HL-60/S4 treated with retinoic acid at 250 ng/mL for 4 days and 3 days (cell line): ENCODE measurements around the gene CACTIN.
"Not testable (repeated sequence)": the region's sequence is repeated elsewhere in the genome, so short reads cannot be mapped to it uniquely, and the experiment has no call there.

Experiments used
- in situ Hi-C: fragments of 300-500 bp; cut with MboI; formaldehyde crosslinking; loops from 2 replicates; pipeline ENCODE4 v1.7.0; 2022; ENCODE audit warnings: low sequenced_read_pairs

The CACTIN gene

DNA sequence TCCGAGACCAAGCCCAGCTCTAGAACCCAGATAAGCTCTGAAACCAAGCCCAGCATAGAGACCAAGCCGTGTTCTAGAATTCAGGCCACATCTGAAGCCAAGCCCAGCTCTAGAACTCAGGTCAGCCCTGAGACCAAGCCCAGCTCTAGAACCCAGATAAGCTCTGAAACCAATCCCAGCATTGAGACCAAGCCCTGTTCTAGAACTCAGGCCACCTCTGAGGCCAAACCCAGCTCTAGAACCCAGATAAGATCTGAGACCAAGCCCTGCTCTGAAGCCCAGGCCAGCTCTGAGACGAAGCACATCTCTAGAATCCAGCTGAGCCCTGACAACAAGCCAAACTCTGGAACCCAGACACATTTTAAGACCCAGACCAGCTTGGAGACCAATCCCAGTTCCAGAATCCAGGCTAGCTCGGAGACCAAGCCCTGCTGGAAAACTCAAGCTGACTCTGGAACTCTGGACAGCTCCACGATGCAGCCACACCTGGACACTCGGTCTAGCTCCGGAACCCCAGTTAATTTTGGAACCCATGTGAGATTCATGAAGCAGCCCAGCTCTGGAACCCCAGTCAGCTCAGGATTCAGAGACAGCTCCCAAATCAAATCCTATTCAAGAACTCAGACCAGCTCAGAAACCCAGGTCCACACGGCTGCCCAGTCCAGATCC is 35.5 kb downstream of the CACTIN start:
- in situ Hi-C loops = no loop called here

DNA sequence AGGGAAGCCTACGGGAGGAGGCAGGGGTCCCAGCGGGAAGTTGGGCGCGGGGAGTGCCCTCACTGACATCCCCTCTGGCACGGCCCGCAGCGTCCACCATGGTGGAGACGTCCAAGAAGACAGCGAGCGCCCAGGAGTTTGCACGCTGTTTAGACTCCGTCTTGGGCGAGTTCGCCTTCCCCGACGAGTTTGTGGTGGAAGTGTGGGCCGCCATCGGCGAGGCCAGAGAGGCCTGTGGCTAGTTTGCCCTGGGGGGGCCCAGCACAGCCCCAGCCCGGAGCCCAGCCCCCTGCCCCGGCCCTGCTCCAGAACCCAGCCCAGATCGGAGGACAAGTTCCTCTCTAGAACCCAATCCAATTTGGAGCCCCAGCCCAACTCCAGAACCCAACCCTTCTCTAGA is 36.6 kb downstream of the CACTIN start:
- in situ Hi-C loops = no loop called here

DNA sequence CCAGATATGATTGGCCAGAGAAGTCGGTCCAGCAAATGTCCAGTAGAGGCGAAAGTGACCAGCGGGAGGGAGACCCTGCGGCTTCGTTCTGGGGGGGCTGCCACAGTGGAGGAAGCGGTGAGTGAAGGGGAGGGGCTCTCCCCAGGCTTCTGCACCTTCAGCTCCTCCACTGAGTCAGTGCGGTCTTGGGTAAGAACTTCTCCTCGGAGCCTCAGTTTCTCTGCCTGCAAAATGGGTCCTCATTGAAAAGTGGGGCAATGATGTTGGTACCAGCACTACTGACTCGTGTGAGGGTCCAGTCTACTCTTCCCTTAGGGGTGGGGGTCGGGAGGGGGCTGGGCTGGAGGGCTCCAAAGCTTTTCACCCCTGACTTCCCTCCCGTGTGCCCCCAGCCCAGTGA is 37.2 kb downstream of the CACTIN start:
- in situ Hi-C loops = no loop called here

DNA sequence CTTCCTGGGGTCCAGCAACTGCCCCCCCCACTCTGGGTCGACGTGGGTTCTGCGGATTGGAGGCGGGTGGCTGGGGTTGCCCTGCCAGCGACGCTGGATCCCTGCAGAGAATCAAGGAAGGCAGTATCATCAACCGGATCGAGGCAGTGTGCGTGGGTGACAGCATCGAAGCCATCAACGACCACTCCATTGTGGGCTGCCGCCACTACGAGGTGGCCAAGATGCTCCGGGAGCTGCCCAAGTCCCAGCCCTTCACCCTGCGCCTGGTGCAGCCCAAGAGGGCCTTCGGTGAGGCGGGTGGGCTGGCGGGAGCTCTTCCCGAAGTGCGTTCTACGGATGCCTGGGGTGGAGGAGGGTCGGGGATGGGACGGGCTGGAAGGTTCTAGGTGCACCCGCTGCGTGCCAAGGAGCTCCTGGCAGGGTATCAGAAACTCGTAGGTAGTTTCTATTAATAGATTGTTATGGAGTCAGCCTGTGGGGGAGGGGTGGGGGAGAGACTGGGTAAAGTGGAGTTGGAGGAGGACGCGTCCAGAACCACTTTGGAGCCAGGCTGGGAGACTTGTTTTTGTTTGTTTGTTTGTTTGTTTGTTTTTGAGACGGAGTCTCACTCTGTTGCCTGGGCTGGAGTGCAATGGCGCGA is 39.8 kb downstream of the CACTIN start:
- in situ Hi-C loops = no loop called here

DNA sequence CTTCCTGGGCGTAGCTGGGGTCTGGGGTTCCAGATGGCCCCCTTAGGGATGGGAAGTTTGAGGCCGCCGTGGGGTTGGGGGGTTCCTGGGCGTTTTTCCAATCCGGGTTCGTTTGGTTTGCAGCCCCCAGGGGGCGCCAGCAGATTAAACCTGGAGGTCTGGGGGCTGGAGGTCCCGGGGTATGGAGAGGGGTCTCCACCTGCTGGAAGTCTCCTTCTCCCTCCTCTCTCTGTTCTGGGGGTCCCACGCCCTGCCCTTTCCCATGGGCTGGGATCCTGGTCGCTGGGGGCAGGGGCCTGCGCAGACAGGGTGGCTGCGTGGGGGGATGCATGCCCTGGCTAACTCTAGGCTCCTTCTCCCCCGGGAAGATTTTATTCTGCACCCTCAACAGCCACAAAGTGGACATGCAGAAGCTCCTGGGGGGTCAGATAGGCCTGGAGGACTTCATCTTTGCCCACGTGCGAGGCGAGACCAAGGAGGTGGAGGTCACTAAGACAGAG is 40.4 kb downstream of the CACTIN start:
- in situ Hi-C loops = no loop called here

DNA sequence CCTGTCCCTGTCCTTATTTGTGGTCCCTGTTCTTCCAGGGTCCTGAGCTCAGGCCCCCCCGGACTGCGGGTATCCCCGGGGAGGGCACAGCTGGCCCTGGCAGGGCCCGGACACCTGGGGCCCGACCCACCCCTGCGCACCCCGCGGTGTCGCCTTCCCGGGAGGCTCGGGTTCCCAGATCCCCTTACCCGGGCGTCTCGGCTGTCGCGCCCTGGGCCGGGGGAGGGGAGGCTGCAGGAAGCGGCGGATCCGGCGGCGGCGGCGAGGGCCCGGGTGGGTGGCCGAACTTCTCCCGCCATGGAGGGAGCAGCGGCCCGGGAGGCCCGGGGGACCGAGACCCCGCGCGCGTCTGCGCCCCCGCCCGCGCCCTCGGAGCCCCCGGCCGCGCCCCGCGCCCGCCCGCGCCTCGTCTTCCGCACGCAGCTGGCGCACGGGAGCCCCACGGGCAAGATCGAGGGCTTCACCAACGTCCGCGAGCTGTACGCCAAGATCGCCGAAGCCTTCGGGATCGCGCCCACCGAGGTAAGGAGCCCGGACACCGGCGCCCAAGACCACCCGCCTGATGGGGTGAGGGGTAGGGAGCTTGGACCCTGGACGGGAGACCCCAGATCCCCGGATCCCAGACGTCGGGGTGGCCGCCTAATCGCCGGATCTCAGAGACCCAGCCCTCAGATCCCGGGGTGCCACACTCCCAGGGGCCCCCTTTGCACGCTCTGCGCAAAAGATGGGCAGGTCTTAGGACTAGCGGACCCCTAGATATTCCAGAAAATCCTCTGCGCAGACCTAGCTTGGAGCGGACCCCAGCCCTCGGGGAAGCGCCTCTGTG is 41.1 kb downstream of the CACTIN start, which contains the start of gene GIPC3:
TSS of gene GIPC3 (plus strand) at position 178 of the 826 bp plus-strand sequence. CDS start at position 298, 120 bp downstream.
- in situ Hi-C loops = no loop called here

DNA sequence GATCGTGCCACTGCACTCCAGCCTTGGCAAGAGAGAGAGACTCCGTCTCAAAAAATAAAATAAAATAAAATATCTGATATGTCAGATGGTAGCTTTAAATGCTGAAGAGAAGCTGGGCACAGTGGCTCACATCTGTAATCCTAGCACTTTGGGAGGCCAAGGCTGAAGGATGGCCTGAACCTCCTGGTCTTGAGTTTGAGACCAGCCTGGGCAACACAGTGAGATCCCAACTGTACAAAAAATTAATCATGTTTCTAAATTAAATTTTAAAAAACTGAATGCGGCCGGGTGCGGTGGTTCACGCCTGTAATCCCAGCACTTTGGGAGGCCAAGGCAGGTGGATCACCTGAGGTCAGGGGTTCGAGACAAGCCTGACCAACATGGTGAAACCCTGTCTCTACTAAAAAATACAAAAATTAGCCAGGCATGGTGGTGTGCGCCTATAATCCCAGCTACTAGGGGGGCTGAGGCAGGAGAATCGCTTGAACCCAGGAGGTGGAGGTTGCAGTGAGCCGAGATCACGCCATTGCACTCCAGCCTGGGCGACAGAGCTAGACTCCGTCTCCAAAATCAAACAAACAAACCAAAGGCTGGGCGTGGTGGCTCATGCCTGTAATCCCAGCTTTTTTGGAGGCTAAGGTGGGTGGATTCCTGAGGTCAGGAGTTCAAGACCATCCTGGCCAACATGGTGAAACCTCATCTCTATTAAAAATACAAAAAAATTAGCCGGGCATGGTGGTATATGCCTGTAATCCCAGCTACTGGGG is 42.4 kb downstream of the CACTIN start:
- in situ Hi-C loops = not testable (repeated sequence)

DNA sequence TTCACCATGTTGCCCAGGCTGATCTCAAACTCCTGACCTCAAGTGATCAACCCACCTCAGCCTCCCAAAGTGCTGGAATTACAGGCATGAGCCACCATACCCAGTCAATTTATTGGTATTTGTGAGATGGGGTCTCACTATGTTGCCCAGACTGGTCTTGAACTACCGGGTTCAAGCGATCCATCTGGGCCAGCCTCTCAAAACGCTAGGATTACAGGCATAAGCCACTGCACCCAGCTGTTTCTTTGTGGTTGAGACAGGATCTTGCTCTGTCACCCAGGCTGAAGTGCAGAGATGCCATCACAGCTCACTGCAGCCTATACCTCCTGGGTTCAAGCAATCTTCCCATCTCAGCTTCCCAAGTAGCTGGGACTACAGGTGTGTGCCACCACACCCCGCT is 44.8 kb downstream of the CACTIN start:
- in situ Hi-C loops = not testable (repeated sequence)

DNA sequence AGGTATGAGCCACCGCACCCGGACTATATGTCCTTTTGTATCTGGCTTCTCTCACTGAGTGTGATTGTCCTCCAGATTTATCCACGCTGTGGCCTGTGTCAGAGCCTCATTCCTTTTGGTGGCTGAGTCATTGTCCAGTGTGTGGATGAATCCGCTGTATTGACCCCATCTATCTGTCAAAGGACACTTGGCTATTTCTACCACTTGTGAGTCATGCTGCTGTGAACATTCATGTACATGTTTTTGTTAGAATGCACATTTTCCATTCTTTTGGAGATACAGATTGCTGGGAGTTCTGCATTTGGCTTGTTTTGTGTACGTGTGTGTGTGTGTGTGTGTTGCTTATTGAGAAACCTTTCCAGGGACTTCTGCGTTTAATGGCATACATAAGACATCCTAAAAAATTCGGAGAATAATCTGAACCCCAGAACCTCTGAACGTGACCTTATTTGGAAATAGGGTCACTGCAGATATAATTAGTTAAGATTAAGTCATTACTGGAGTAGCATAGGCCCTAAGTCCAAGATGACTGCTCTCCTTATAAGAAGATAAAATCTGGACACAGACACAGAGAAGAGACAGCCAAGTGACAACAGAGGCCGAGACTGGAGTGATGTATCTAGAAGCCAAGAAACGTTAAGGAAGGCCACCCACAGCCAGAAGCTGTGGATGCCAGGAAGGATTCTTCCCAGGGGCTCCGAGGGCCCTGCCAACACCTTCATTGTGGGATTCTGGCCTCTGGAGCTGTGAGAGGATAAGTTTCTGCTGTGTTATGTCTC is 46.2 kb downstream of the CACTIN start:
- in situ Hi-C loops = no loop called here

DNA sequence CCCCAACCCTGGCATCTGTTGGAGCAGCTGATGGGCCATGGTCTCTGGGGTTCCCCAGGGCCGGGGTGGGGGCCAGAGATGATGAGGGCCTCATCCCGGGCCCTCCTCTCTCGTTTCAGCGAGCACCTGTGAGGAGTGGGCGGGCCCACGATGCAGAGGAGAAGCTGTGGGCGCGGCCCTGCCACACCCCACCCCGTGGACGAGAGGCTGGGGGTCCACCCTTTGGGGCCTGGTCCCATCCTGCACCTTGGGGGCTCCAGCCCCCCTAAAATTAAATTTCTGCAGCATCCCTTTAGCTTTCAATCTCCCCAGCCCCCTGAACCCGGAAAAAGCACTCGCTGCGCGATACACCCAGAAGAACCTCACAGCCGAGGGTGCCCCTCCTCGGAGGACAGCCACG is 48.2 kb downstream of the CACTIN start:
- in situ Hi-C loops = no loop called here

DNA sequence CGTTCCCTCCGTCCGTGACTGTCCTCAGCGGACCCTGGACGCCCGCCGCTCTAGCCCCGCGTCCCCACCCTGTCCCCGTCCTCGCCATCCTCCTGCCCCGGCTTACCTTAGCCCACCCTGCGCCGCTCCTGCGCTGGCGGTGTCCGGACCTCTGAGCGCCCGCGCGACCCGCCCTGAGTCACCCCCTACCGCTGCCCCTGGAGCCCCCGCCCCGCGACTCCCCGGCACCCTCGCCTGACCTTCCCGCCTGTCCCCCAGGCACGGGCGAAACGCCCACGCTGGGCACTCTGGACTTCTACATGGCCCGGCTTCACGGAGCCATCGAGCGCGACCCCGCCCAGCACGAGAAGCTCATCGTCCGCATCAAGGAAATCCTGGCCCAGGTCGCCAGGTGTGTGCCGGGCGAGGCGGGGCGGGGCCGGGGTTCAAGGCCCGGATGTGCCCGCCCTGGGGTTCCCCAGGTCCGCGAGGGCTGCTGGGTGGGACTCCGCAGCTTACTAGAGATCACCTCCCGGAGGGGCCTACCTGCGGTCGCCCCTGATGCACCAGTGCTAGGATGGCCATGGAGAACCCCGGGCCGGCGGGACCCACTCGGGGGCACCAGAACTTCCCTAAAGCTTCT is 48.8 kb downstream of the CACTIN start:
- in situ Hi-C loops = no loop called here

DNA sequence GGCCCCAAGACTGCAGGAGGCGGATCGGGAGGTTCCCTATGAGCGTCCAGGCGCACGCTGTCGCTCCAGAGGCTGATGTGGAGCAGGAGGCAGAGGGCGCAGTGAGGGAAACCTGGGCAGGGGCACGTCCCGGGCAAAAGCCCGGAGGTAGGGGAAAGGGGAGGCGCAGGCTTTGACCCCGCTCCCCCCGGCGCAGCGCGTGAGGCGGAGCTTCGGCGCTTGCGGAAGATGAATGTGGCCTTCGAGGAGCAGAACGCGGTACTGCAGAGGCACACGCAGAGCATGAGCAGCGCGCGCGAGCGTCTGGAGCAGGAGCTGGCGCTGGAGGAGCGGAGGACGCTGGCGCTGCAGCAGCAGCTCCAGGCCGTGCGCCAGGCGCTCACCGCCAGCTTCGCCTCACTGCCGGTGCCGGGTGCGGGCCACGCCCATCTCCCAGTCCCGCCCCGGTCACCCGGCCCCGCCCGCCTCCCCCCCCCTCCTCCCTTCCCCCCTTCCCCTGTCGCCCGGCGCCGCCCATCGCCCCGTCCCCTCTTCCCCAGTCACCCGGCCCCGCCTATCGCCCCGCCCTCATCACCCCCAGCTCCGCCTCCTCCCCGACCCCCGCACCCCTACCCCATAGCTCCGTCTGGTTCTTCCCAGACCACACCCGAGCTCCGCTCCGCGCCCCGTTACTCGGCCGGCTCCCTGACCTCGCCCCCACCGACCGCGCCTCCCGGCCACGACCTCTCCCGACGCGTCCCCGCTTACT is 49.7 kb downstream of the CACTIN start:
- in situ Hi-C loops = no loop called here

DNA sequence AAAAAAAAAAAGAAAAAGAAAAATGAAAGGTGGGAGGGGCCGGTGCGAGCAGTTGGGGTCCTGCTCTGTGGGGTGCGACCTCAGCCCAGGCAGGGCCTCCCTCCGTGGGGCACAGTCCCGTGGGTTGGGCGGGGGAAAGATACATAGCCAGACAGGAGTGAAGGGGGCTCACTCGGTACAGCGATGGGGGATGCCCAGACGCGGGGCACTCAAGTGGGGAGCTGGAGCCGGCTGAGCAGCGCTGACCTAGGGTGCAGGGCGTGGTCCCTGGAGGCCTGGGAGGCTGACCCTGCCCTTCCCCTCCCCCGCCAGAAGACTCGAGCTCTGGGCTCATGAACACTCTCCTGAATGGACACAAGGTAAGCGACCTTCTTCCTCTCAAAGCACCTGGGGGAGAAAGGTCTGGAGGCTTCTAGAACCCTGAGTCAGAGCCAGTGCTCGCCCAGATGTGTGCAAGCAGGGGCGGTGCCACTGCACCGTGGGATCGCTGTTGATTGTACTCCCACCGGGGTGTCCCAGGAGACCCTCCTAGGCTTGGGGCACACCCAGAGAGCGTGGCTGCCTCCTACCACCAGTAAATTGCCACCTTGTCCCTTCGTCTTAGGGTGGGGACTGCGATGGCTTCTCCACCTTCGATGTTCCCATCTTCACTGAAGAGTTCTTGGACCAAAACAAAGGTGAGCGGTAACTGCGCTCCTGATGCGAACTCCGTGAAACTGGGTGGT is 50.5 kb downstream of the CACTIN start:
- in situ Hi-C loops = no loop called here

DNA sequence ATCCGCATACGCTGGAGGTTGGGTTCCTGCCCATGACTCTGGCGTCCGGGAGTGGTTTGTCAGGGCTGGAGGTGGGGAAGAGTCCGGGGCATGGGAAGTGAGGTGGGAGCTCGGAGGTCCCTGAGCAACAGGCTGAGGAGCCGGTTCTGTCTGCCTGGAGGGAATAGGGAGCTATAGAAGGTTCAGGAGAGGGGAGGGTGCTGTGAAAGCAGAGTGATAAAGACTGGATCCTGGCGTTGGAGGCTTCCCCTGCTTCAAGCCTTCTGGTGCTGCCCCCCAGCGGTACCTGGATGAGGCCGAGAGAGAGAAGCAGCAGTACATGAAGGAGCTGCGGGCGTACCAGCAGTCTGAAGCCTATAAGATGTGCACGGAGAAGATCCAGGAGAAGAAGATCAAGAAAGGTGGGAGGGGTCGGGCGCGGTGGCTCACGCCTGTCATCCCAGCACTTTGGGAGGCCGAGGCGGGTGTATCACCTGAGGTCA is 51.3 kb downstream of the CACTIN start:
- in situ Hi-C loops = no loop called here

DNA sequence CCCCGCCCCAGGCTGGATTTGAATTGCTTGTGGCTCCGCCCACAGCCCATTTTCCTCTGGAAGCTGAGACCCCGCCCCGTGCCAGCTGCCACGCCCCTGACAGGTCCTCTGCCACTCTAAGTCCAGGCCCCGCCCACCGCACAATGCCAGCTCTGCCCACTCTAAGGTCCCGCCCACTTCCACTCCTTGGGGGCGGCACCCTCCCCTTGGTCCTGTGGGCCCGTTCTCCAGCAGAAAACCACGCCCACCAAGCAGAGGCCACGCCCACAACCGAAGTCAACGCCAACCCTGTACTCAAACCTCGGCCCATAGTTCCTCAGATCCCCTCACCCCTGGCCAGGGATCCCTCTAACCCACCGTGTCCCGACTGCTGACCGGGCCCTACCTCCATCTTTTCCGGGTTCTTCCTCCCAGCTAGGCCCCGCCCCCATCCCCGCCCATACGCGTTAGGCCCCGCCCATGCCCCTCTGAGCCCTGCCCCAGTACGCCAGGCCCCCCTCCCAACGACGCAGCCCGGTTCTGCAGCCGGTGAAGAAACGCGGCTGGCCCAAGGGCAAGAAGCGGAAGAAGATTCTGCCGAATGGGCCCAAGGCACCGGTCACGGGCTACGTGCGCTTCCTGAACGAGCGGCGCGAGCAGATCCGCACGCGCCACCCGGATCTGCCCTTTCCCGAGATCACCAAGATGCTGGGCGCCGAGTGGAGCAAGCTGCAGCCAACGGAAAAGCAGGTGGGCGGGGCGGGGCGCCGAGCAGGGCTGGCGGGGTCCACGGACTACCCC is 52.5 kb downstream of the CACTIN start:
- in situ Hi-C loops = no loop called here

DNA sequence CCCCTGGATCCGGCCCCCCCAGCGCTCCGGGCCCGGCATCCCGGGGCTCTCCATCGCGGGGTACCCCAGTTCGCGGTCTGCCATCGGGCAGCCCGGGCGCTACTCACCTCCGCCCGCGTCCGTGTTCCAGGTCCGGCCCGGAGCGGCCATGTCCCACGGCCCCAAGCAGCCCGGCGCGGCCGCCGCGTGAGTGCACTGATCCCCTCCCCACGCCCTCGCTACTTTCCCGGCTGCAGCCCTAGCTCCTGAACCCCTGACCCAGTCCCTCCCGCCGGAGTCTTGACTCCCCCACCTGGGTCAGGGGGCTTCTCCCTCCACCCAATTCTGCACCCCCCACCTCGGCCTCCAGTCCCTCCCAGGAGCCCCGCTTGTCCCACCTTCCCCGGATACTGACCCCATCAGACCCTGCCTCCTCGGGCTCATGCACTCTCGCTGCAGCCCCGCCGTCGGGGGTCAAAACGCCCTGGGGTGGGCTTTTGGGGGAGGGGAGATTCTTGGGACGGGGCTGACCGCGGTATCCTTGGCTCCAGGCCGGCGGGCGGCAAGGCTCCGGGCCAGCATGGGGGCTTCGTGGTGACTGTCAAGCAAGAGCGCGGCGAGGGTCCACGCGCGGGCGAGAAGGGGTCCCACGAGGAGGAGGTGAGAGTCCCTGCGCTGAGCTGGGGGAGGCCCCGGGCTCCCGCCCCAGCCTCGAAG is 53.3 kb downstream of the CACTIN start:
- in situ Hi-C loops = no loop called here

DNA sequence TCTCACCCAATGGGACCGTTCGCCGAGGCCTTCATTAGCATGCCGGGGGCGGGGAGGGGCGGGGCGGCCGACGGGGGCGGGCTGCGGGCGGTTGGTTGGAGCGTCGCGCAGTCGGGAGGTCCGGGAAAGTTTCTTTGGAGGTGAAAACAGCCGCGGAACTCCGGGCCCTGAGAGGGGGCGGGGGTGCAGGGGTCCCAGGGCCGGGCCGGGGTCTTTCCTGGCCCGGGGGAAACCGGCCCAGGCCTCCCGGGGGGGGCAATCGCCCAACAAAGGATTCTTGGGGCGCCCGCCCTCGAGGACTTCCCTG is 53.8 kb downstream of the CACTIN start, which contains the start of gene HMG20B:
TSS of gene HMG20B (plus strand) at position 90 of the 307 bp plus-strand sequence. CDS start 366 bp downstream, outside the sequence.
- in situ Hi-C loops = no loop called here
